PC-9 (cell line): ENCODE measurements around the gene TUSC2.

Experiments
- EZH2 ChIP-seq: fragments of 200-600 bp; sonication (generic); IDR thresholded peaks from 2 replicates; pipeline ENCODE4 v1.8.0; 2017; ENCODE audit warnings: antibody characterized with exemption, low read depth
- TF ChIP-seq, protein P1 (sequence below): fragments of 200-600 bp; sonication (generic); conservative IDR thresholded peaks from 2 replicates; pipeline ENCODE4 v1.6.1; 2017; ENCODE audit warnings: mixed run types, antibody characterized with exemption, mild to moderate bottlenecking, moderate library complexity

GRCh38 chr3:50339485-50340146 lies 11.6 kb upstream of the TUSC2 start:
- TF ChIP-seq, protein P1, sequence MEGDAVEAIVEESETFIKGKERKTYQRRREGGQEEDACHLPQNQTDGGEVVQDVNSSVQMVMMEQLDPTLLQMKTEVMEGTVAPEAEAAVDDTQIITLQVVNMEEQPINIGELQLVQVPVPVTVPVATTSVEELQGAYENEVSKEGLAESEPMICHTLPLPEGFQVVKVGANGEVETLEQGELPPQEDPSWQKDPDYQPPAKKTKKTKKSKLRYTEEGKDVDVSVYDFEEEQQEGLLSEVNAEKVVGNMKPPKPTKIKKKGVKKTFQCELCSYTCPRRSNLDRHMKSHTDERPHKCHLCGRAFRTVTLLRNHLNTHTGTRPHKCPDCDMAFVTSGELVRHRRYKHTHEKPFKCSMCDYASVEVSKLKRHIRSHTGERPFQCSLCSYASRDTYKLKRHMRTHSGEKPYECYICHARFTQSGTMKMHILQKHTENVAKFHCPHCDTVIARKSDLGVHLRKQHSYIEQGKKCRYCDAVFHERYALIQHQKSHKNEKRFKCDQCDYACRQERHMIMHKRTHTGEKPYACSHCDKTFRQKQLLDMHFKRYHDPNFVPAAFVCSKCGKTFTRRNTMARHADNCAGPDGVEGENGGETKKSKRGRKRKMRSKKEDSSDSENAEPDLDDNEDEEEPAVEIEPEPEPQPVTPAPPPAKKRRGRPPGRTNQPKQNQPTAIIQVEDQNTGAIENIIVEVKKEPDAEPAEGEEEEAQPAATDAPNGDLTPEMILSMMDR: no peak
- TF ChIP-seq EZH2: no peak
